Measurements from ENCODE around the gene MALSU1.

GRCh38 chr7:23294549-23295400, 4.4 kb upstream of the MALSU1 start:
- TF ChIP-seq CTCF (IDR thresholded peaks at IDR 0.05) (no peak), EHMT2 (IDR thresholded peaks at IDR 0.05; ENCODE audit: low read depth) (no peak), FOSL2 (IDR thresholded peaks at IDR 0.05) (no peak), FOSL2 (CRISPR knock-in tag; IDR thresholded peaks at IDR 0.05) (no peak), HDAC2 (IDR thresholded peaks at IDR 0.05) (no peak), POLR2A (IDR thresholded peaks at IDR 0.05; ENCODE audit: low read length) (no peak), ESRRA (IDR thresholded peaks at IDR 0.05; ENCODE audit: borderline replicate concordance, low read length) (no peak), RCOR1 (IDR thresholded peaks at IDR 0.05; ENCODE audit: low read depth, low read length) (no peak), CHD2 (IDR thresholded peaks at IDR 0.05; ENCODE audit: low read length, partially characterized antibody) (no peak), USF2 (IDR thresholded peaks at IDR 0.05) (no peak), CBX8 (IDR thresholded peaks at IDR 0.05) (no peak), CHD4 (IDR thresholded peaks at IDR 0.05; ENCODE audit: borderline replicate concordance) (no peak)
